Measurements from ENCODE around the gene ADRA1B. TPM values are rescaled to one million over a fixed set of nuclear protein-coding genes. Genes with fewer than 3 reads are reported as not detected.
A peak's percentile ranks its signal among the peaks of the same experiment; 100 is the strongest.

The ADRA1B gene
- total and polyA plus RNA-seq, 2 donors from 2014 or later, result 1.6 to 2.3 TPM

DNA sequence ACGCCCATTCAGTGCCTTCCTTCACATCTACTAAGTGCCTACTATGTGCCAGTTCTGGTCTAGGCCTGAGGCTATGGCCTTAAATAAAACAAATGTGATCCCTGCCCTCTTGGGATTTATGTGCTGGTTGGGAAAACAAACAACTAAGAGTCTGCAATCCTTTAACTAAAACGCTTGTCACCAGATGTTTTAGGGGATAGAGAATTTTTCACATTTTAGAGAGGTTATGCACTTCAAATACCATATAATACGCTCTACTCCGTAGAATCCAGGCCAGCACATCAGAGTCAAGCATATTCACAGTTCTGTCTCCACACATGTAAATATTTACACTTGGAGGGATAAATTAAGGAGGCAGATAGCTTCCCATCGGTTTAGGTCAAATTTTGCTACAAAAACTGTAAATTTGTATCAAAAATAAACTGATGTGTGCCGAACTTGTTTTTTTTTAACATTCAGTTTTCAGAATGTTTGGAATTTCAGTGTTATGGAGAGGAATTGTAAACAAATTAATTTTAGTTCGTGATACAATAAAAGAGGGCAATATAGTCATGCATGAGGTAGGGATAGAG is 22.0 kb upstream of the ADRA1B start:
- TF ChIP-seq, protein P1, sequence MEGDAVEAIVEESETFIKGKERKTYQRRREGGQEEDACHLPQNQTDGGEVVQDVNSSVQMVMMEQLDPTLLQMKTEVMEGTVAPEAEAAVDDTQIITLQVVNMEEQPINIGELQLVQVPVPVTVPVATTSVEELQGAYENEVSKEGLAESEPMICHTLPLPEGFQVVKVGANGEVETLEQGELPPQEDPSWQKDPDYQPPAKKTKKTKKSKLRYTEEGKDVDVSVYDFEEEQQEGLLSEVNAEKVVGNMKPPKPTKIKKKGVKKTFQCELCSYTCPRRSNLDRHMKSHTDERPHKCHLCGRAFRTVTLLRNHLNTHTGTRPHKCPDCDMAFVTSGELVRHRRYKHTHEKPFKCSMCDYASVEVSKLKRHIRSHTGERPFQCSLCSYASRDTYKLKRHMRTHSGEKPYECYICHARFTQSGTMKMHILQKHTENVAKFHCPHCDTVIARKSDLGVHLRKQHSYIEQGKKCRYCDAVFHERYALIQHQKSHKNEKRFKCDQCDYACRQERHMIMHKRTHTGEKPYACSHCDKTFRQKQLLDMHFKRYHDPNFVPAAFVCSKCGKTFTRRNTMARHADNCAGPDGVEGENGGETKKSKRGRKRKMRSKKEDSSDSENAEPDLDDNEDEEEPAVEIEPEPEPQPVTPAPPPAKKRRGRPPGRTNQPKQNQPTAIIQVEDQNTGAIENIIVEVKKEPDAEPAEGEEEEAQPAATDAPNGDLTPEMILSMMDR (IDR thresholded peaks at IDR 0.05; ENCODE audit: borderline replicate concordance, extremely low read depth, insufficient read depth), result no peak
- H3K27me3 ChIP-seq (ENCODE audit: control insufficient read depth, insufficient read depth, low read length), result no peaks in the 10 kb centered on the region
- DNase-seq, result peak in 1 of 5 donors; percentile 53
- no peaks in the 10 kb centered on the region for H3K9me3 ChIP-seq (ENCODE audit: control insufficient read depth in 2 of 3, insufficient read depth in 1 of 3, low read length in 3 of 3)
- intact Hi-C loops (cut with DNase I), result no loop called here
- no peak overlapping the region for H3K27ac ChIP-seq (ENCODE audit: low read depth in 2 of 2, low read length in 2 of 2)
- no peak for FAIRE-seq
- H3K4me1 ChIP-seq (ENCODE audit: control insufficient read depth in 2 of 3, insufficient read depth in 2 of 3, low read depth in 1 of 3, low read length in 3 of 3), result no peaks in the 10 kb centered on the region
- H3K4me3 ChIP-seq (ENCODE audit: low read length in 3 of 3), result no peak overlapping the region
- no peaks in the 10 kb centered on the region for H3K36me3 ChIP-seq (ENCODE audit: control insufficient read depth in 2 of 3, insufficient read depth in 3 of 3, low read length in 3 of 3)
- no peak overlapping the region for H3K9ac ChIP-seq (ENCODE audit: low read length in 3 of 3)

DNA sequence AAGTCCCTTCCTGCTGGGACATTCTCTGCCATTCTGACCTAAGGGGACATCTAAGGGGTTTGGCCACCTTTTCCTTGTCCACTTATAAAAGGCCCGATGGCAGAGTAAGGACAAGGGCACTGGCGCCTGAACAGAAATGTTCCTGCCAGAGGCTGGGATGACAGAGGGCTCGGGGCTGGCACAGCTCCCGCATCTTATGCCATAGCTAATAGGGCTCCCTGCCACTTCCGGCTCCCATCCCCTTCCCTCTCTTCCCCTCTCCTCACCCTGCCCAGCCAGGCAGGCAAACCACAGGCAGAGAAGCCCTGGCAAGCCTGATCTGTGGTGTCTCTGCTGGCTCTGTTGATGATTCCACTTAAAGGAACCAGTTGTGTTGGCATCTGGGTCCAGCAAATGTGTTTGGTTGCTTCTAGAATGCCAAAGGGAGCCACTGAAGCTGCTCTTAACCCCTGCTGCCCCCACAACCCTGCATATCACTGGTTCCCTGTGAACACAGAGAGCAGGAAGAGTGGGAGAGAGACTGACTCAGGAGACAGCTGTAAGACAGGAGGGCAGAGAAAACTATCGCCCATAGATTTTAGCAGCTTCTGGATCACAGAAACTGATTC is 18.4 kb upstream of the ADRA1B start:
- H3K36me3 ChIP-seq (ENCODE audit: control insufficient read depth in 2 of 3, insufficient read depth in 3 of 3, low read length in 3 of 3), result no peaks in the 10 kb centered on the region
- no peak overlapping the region for H3K9ac ChIP-seq (ENCODE audit: low read length in 3 of 3)
- H3K27me3 ChIP-seq (ENCODE audit: control insufficient read depth, insufficient read depth, low read length), result no peaks in the 10 kb centered on the region
- DNase-seq, result no peak
- no peaks in the 10 kb centered on the region for H3K4me1 ChIP-seq (ENCODE audit: control insufficient read depth in 2 of 3, insufficient read depth in 2 of 3, low read depth in 1 of 3, low read length in 3 of 3)
- intact Hi-C loops (cut with DNase I), result no loop called here
- no peak overlapping the region for H3K4me3 ChIP-seq (ENCODE audit: low read length in 3 of 3)
- H3K9me3 ChIP-seq (ENCODE audit: control insufficient read depth in 2 of 3, insufficient read depth in 1 of 3, low read length in 3 of 3), result no peaks in the 10 kb centered on the region
- no peak overlapping the region for H3K27ac ChIP-seq (ENCODE audit: low read depth in 2 of 2, low read length in 2 of 2)
- TF ChIP-seq, protein P1 (IDR thresholded peaks at IDR 0.05; ENCODE audit: borderline replicate concordance, extremely low read depth, insufficient read depth), result no peak
- FAIRE-seq, result no peak

DNA sequence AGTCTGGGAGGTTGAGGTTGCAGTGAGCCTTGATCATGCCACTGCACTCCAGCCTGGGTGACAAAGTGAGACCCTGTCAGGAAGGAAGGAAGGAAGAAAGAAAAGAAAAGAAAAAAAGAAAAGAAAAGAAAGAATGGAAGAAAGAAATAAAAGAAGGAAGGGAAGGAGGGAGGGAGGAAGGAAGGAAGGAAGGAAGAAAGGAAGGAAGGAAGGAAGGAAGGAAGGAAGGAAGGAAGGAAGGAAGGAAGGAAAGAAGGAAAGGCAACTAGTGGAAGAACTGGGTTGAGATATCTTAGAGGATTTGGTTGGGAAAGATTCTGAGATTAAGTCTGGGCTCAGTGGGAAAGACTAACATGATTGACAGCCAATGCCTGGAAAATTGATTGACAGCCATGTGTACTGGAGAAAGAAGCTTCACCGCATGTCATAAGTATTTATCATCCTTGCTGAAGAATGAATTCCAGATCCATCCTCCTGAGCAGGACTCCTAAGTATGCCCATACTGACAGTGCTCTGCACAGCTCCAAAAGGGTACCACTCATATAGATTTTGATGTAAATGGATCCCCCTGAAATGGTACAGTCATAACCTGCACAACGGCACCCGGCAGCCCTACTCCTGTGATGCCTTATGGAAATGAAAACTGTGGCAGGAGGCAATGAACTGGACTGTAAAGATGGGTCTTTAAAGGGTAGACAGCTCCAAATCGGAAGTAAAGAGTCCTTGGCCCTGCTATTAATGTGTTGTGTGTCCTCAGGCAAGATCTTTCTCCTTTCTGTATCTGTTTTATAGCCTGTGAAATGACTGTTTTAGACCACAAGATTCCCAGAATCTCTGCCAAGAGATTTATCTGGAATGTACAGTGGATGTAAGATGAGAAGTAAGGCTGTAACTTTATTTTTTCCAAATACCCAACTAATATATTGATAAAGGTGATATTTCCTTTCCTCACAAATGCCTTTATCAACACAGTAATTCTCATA is 16.9 kb upstream of the ADRA1B start:
- no peaks in the 10 kb centered on the region for H3K4me1 ChIP-seq (ENCODE audit: control insufficient read depth in 2 of 3, insufficient read depth in 2 of 3, low read depth in 1 of 3, low read length in 3 of 3)
- no peak overlapping the region for H3K27ac ChIP-seq (ENCODE audit: low read depth in 2 of 2, low read length in 2 of 2)
- intact Hi-C loops (cut with DNase I), result no loop called here

More for the DNA sequence above, 16.9 kb upstream of the ADRA1B start:
- no peak overlapping the region for H3K4me3 ChIP-seq (ENCODE audit: low read length in 3 of 3)
- TF ChIP-seq, protein P1 (IDR thresholded peaks at IDR 0.05; ENCODE audit: borderline replicate concordance, extremely low read depth, insufficient read depth), result no peak
- no peaks in the 10 kb centered on the region for H3K27me3 ChIP-seq (ENCODE audit: control insufficient read depth, insufficient read depth, low read length)
- no peak for FAIRE-seq
- H3K9ac ChIP-seq (ENCODE audit: low read length in 3 of 3), result no peak overlapping the region
- H3K36me3 ChIP-seq (ENCODE audit: control insufficient read depth in 2 of 3, insufficient read depth in 3 of 3, low read length in 3 of 3), result no peaks in the 10 kb centered on the region
- H3K9me3 ChIP-seq (ENCODE audit: control insufficient read depth in 2 of 3, insufficient read depth in 1 of 3, low read length in 3 of 3), result no peaks in the 10 kb centered on the region
- DNase-seq, result no peak
